ENCODE measurements around the gene PCNX1.
"Not testable (repeated sequence)": the region's sequence is repeated elsewhere in the genome, so short reads cannot be mapped to it uniquely, and the experiment has no call there.

Gene PCNX1

DNA sequence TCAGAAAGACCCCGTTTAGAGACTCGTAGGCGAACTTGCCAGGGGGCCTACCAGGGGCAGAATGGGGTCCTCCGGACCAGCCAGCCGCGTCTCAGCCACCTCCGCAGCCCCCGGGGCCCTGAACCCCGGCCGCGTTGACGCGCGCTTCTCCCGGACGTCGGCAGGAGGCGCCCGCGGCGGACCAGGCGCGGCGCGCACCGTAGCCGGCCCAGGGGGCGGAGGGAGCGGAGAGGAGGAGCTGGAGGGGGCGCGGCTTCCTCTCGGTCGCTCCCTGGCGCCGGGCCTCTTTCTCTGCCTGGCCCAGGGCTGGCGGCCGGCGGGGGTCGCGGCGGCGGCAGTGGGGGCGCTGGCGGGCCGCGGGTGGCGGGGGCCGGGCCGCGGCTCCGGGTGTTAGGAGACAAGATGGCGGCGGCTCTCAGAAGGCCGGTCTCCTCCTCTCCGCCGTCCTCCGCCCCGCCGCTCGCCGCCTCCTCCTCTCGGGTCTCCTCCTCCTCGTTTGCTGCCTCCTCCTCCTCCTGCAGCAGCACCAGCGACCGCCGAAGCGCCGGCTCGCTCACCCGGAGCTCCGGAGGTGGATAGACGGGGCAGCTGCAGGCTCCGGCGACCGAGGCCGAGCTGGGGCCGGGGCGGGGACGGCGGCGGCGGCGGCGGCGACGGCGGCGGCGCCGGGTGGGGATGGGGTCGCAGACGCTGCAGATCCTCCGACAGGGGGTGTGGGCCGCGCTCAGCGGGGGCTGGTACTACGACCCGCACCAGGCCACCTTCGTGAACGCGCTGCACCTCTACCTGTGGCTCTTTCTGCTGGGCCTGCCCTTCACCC is at the start of gene PCNX1:
Gene PCNX1, plus strand, starts transcription at position 284 of the 820 bp plus-strand sequence. Its CDS starts 392 bp downstream, at position 676.
- TF ChIP-seq, protein P1, sequence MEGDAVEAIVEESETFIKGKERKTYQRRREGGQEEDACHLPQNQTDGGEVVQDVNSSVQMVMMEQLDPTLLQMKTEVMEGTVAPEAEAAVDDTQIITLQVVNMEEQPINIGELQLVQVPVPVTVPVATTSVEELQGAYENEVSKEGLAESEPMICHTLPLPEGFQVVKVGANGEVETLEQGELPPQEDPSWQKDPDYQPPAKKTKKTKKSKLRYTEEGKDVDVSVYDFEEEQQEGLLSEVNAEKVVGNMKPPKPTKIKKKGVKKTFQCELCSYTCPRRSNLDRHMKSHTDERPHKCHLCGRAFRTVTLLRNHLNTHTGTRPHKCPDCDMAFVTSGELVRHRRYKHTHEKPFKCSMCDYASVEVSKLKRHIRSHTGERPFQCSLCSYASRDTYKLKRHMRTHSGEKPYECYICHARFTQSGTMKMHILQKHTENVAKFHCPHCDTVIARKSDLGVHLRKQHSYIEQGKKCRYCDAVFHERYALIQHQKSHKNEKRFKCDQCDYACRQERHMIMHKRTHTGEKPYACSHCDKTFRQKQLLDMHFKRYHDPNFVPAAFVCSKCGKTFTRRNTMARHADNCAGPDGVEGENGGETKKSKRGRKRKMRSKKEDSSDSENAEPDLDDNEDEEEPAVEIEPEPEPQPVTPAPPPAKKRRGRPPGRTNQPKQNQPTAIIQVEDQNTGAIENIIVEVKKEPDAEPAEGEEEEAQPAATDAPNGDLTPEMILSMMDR (IDR thresholded peaks at IDR 0.05; ENCODE audit: insufficient read depth, low read length, poor library complexity, severe bottlenecking): peak; percentile 73
- no peak for TF ChIP-seq EZH2phosphoT487 (conservative IDR thresholded peaks at IDR 0.05; ENCODE audit: low read length)
- Histone ChIP-seq H3K4me3 (ENCODE audit: insufficient read depth, low read length, poor library complexity, severe bottlenecking) (peak within 1 kb of the TSS; percentile 57), H3K36me3 (ENCODE audit: low read length) (no peaks in the 10 kb centered on the region), H3K27me3 (ENCODE audit: low read length) (no peaks in the 10 kb centered on the region), H3K9me3 (ENCODE audit: insufficient read depth, low read length) (no peaks in the 10 kb centered on the region), H3K9ac (ENCODE audit: low read length) (peak within 1 kb of the TSS; percentile 82), H4K20me1 (ENCODE audit: low read depth, low read length) (peaks cover 13% of the 10 kb centered on the region; the same call in 1 of the 2 replicates), H3K27ac (ENCODE audit: low read depth, low read length) (peak within 1 kb of the TSS; percentile 63), H3K79me2 (ENCODE audit: insufficient read depth, low read length) (peaks cover 31% of the 10 kb centered on the region), H3F3A (ENCODE audit: insufficient read depth) (peaks cover 3% of the 10 kb centered on the region; the same call in 1 of the 2 replicates), H3K9me2 (replicated peaks; ENCODE audit: insufficient read depth, low read length) (no peaks in the 10 kb centered on the region), H2AFZ (ENCODE audit: low read depth, low read length, severe bottlenecking) (peak within 1 kb of the TSS; percentile 100), H3K4me2 (ENCODE audit: low read depth, low read length, poor library complexity, severe bottlenecking) (peak within 1 kb of the TSS; percentile 88)

DNA sequence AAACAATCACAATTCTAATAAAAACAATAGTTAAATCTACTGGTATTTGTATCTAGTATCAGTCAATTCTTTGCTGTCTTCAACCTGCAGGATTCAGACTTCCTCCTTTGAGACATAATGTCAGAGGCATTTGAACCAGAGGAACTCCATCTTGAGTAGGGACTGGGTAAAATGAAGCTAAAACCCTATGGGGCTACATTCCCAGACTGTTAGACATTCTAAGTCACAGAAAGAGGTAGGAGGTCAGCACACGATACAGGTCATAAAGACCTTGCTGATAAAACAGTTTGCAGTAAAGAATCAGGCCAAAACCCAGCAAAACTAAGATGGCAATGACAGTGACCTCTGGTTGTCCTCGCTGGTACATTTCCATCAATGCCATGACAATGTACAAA is 49.8 kb upstream of the PCNX1 start:
- Histone ChIP-seq H3K4me3 (ENCODE audit: insufficient read depth, low read length, poor library complexity, severe bottlenecking) (no peak overlapping the region), H3K9me3 (ENCODE audit: insufficient read depth, low read length) (no peaks in the 10 kb centered on the region), H3K36me3 (ENCODE audit: low read length) (no peaks in the 10 kb centered on the region), H3K9me2 (replicated peaks; ENCODE audit: insufficient read depth, low read length) (no peaks in the 10 kb centered on the region), H3K27me3 (ENCODE audit: low read length) (no peaks in the 10 kb centered on the region), H3K9ac (ENCODE audit: low read length) (no peak overlapping the region), H3F3A (ENCODE audit: insufficient read depth) (no peaks in the 10 kb centered on the region), H2AFZ (ENCODE audit: low read depth, low read length, severe bottlenecking) (no peak overlapping the region), H4K20me1 (ENCODE audit: low read depth, low read length) (no peaks in the 10 kb centered on the region), H3K4me2 (ENCODE audit: low read depth, low read length, poor library complexity, severe bottlenecking) (no peak overlapping the region), H3K27ac (ENCODE audit: low read depth, low read length) (no peak overlapping the region), H3K79me2 (ENCODE audit: insufficient read depth, low read length) (no peaks in the 10 kb centered on the region)
- no peak for TF ChIP-seq EZH2phosphoT487 (conservative IDR thresholded peaks at IDR 0.05; ENCODE audit: low read length)
- TF ChIP-seq, protein P1 (IDR thresholded peaks at IDR 0.05; ENCODE audit: insufficient read depth, low read length, poor library complexity, severe bottlenecking): no peak

DNA sequence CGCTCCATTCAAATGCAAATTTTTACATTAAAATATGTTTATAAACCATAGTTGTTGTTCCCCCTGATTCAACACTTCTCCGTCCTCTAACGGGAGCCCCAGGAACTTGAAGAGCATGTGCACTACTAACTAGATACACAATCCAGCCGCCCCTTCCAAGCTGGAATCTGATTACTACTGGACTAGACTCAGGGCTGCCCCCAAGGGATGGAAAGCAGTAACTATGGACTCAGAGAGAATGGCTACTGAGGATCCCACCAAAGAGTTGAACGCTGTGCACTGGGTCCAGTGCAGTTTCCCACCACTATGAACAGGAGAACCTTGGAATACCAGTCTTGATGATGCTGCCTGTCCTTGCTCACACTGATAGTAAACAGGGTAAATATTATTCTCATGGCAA is 48.6 kb upstream of the PCNX1 start:
- Histone ChIP-seq H2AFZ (ENCODE audit: low read depth, low read length, severe bottlenecking) (no peak overlapping the region), H3K9me3 (ENCODE audit: insufficient read depth, low read length) (no peaks in the 10 kb centered on the region), H3K4me2 (ENCODE audit: low read depth, low read length, poor library complexity, severe bottlenecking) (no peak overlapping the region), H3K27ac (ENCODE audit: low read depth, low read length) (no peak overlapping the region), H3K36me3 (ENCODE audit: low read length) (no peaks in the 10 kb centered on the region), H3K9me2 (replicated peaks; ENCODE audit: insufficient read depth, low read length) (no peaks in the 10 kb centered on the region), H3K27me3 (ENCODE audit: low read length) (no peaks in the 10 kb centered on the region), H3K79me2 (ENCODE audit: insufficient read depth, low read length) (no peaks in the 10 kb centered on the region), H3F3A (ENCODE audit: insufficient read depth) (no peaks in the 10 kb centered on the region), H4K20me1 (ENCODE audit: low read depth, low read length) (no peaks in the 10 kb centered on the region), H3K9ac (ENCODE audit: low read length) (no peak overlapping the region), H3K4me3 (ENCODE audit: insufficient read depth, low read length, poor library complexity, severe bottlenecking) (no peak overlapping the region)
- TF ChIP-seq EZH2phosphoT487 (conservative IDR thresholded peaks at IDR 0.05; ENCODE audit: low read length): no peak
- TF ChIP-seq, protein P1 (IDR thresholded peaks at IDR 0.05; ENCODE audit: insufficient read depth, low read length, poor library complexity, severe bottlenecking): no peak

DNA sequence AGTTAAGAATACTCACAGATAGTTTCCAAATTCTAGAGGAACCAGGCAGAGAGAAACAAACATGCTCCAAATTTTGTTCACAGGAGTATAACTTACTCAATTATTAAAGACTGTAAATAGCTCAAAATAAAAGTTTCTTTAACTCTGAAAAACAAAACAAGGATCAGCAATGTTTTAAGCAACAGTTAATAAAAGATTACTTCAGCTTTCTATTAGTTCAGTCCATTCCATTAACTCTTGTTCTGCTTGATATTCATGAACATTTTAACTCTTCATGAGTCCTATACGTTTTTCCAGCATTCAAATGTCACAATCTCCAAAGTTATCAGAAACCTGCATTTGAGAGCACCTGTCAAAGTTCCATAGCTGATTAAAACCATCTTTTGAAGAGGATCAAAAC is 40.3 kb upstream of the PCNX1 start:
- peaks cover 37% of the 10 kb centered on the region; the same call in 1 of the 2 replicates for H3K9me3 ChIP-seq (ENCODE audit: insufficient read depth, low read length)
- H3K9me2 ChIP-seq (replicated peaks; ENCODE audit: insufficient read depth, low read length); H3K27me3 ChIP-seq (ENCODE audit: low read length); H3F3A ChIP-seq (ENCODE audit: insufficient read depth); H3K4me3 ChIP-seq (ENCODE audit: insufficient read depth, low read length, poor library complexity, severe bottlenecking); H3K79me2 ChIP-seq (ENCODE audit: insufficient read depth, low read length); H4K20me1 ChIP-seq (ENCODE audit: low read depth, low read length); H3K4me2 ChIP-seq (ENCODE audit: low read depth, low read length, poor library complexity, severe bottlenecking); H3K9ac ChIP-seq (ENCODE audit: low read length); H3K36me3 ChIP-seq (ENCODE audit: low read length); H2AFZ ChIP-seq (ENCODE audit: low read depth, low read length, severe bottlenecking); H3K27ac ChIP-seq (ENCODE audit: low read depth, low read length): not testable (repeated sequence)

Data from SU-DHL-6 (cell line).